Mesothelial cell of epicardium (in vitro differentiated cells): ENCODE results near the gene IFT122. TPM values are rescaled to one million over a fixed set of nuclear protein-coding genes. Genes with fewer than 3 reads are reported as not detected.

Experiments
- DNase-seq, 2 experiments: peaks; one replicate each; pipeline ENCODE4 v3.0.0; 2021; ENCODE audit warnings: low spot score in 2 of 2; ENCODE audit not compliant: unreplicated experiment in 2 of 2
- H3K27ac Mint-ChIP-seq: 2 replicates; pipeline ENCODE4 v1.8.0; 2021; ENCODE audit warnings: mixed read lengths
- H3K27me3 Mint-ChIP-seq: 2 replicates; pipeline ENCODE4 v1.8.0; 2021; ENCODE audit warnings: low read depth, mixed read lengths
- H3K36me3 Mint-ChIP-seq: 2 replicates; pipeline ENCODE4 v1.8.0; 2021; ENCODE audit warnings: mixed read lengths
- H3K4me1 Mint-ChIP-seq: 2 replicates; pipeline ENCODE4 v1.8.0; 2021; ENCODE audit warnings: mixed read lengths
- H3K4me3 Mint-ChIP-seq: 2 replicates; pipeline ENCODE4 v1.8.0; 2021; ENCODE audit warnings: mild to moderate bottlenecking, moderate library complexity, mixed read lengths
- H3K9me3 Mint-ChIP-seq: 2 replicates; pipeline ENCODE4 v1.8.0; 2021; ENCODE audit warnings: mixed read lengths
- total RNA-seq: library from RNA; stranded (reverse); gene quantifications from 3 replicates; pipeline ENCODE4 v1.2.1, GENCODE V29; 2021
- TF ChIP-seq, protein P1 (sequence below): fragments of 200-600 bp; sonication (generic); IDR thresholded peaks from one replicate; pipeline ENCODE4 v1.5.0; 2021; ENCODE audit warnings: antibody characterized with exemption; ENCODE audit not compliant: unreplicated experiment

The IFT122 gene
- total RNA-seq, 1 donor from 2014 or later: 48.0 TPM

DNA sequence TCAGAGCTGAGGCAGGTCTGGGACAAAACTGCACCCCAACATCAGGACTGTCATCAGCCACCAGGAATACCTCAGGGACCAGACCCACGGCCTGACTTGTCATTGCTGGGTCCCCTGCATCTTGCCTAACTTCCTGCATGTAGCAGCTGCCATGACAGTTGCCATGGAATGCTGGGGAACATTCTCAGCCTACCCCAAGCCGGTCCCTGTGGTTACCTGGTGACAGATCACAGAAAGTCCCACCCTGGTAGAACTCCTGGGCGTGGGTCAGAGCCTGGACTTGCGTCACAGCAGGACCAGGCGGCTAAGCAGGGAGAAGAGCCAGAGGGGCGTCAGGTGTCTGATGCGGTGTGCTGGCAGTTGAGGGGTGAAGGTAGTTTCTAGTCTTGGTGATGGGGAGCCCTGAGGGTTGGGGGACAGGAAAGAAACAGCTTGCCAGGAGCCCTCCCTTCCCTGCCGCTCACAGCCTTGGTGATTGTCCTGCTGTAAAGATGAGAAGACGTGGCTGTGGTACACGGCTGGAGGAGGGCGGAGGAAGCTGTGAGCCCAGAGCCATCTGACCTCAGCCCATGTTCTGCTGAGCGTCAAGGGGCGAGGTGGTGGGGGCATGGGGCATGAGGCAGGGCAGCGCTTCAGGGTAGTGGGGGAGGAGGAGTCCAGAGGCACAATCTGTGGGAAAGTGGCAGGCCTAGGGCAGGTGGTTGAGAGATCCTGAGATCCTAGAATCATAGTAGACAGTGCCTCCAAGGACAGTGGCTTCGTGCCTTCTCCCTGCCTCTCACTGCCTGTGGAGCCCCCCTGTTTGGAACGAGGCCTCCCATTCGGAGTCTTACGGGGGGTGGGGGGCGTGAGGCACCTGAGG is 108.3 kb downstream of the IFT122 start:
- Mint-ChIP-seq H3K27ac (no peak overlapping the region), H3K4me1 (peaks cover 3% of the 10 kb centered on the region), H3K4me3 (no peak overlapping the region), H3K36me3 (no peaks in the 10 kb centered on the region), H3K9me3 (no peaks in the 10 kb centered on the region), H3K27me3 (no peaks in the 10 kb centered on the region)
- TF ChIP-seq, protein P1, sequence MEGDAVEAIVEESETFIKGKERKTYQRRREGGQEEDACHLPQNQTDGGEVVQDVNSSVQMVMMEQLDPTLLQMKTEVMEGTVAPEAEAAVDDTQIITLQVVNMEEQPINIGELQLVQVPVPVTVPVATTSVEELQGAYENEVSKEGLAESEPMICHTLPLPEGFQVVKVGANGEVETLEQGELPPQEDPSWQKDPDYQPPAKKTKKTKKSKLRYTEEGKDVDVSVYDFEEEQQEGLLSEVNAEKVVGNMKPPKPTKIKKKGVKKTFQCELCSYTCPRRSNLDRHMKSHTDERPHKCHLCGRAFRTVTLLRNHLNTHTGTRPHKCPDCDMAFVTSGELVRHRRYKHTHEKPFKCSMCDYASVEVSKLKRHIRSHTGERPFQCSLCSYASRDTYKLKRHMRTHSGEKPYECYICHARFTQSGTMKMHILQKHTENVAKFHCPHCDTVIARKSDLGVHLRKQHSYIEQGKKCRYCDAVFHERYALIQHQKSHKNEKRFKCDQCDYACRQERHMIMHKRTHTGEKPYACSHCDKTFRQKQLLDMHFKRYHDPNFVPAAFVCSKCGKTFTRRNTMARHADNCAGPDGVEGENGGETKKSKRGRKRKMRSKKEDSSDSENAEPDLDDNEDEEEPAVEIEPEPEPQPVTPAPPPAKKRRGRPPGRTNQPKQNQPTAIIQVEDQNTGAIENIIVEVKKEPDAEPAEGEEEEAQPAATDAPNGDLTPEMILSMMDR: no peak
- no peak for DNase-seq

DNA sequence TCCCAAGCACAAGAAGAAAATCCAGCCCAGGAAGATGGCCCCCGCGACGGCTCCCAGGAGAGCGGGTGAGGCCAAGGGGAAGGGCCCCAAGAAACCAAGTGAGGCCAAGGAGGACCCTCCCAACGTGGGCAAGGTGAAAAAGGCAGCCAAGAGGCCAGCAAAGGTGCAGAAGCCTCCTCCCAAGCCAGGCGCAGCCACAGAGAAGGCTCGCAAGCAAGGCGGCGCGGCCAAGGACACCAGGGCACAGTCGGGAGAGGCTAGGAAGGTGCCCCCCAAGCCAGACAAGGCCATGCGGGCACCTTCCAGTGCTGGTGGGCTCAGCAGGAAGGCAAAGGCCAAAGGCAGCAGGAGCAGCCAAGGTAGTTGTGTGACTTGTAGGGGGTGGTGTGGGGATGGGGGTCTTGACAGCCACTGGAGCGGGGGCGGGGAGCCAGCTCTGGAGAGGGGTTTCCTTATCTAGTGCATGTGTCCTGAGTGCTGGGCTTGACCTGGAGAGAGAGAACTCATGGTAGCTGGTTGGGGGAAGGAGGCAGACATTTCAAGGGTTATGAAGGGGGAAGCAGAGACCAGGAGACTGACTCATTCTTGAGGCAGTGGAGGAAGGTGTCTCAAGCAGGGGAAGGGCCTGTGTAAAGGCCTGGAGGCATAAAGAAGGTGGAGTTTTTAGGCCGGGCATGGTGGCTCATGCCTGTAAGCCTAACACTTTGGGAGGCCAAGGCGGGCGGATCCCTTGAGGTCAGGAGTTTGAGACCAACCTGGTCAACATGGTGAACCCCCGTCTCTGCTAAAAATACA is 109.2 kb downstream of the IFT122 start:
- Mint-ChIP-seq H3K4me3 (no peak overlapping the region), H3K36me3 (no peaks in the 10 kb centered on the region), H3K27me3 (no peaks in the 10 kb centered on the region), H3K27ac (no peak overlapping the region), H3K9me3 (no peaks in the 10 kb centered on the region), H3K4me1 (peaks cover 3% of the 10 kb centered on the region)
- no peak for DNase-seq
- TF ChIP-seq, protein P1: no peak

DNA sequence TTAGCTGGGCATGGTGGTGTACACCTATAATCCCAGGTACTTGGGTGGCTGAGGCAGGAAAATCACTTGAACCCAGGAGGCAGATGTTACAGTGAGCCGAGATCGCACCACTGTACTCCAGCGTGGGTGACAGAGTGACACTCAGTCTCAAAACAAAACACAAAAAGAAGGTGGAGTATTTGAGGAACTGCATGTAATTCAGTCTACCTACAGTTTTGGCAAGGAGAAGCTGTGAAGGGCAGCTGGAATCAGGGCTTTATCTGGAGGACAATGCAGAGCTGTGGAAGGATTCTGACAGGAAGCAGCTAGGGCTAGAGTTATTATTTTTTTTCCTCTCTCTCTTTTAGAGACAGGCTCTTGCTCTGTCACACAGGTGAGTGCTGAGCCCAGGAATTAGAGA is 109.8 kb downstream of the IFT122 start:
- H3K9me3 Mint-ChIP-seq: no peaks in the 10 kb centered on the region
- no peak for DNase-seq
- H3K4me1 Mint-ChIP-seq: peaks cover 3% of the 10 kb centered on the region
- no peaks in the 10 kb centered on the region for H3K36me3 Mint-ChIP-seq
- no peaks in the 10 kb centered on the region for H3K27me3 Mint-ChIP-seq
- TF ChIP-seq, protein P1: no peak
- H3K4me3 Mint-ChIP-seq: no peak overlapping the region
- no peak overlapping the region for H3K27ac Mint-ChIP-seq

DNA sequence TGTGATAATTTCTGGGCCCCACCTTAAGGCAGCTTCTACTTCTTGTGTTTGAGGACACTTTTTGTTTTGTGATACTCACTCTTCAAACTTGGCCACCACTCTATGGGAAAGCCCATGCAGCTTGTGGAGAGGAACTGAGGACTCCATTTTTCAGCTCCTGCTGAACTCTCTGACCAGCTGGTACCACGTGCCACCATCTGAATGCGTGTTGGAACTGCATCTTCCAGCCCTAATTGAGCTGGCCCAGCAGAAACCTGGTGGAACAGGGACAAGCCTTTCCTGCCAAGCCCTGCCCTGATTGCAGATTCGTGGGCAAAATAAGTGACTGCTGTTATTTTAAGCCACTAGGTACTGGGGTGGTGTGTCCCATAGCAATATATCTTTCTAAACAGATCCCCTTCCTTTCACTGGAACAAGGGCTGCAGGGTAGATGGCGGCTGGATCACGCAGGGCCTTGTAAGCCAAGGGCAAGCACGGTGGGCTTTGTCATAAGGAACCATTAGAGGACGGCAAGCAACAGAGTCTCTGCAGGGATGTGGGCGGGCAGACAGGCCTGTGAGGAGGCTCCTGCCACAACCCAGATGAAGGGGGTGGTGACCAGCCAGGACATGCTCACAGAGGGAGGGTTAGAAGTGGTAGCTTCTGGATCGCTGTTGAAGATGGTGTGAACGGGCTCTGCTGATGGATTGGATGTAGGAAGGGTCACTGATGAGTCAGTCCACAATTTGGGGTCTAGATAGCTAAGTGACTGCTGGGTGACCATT is 112.4 kb downstream of the IFT122 start:
- Mint-ChIP-seq H3K27me3 (no peaks in the 10 kb centered on the region), H3K4me3 (no peak overlapping the region), H3K27ac (no peak overlapping the region), H3K36me3 (no peaks in the 10 kb centered on the region), H3K4me1 (peaks cover 6% of the 10 kb centered on the region), H3K9me3 (no peaks in the 10 kb centered on the region)
- DNase-seq: no peak
- TF ChIP-seq, protein P1: no peak

DNA sequence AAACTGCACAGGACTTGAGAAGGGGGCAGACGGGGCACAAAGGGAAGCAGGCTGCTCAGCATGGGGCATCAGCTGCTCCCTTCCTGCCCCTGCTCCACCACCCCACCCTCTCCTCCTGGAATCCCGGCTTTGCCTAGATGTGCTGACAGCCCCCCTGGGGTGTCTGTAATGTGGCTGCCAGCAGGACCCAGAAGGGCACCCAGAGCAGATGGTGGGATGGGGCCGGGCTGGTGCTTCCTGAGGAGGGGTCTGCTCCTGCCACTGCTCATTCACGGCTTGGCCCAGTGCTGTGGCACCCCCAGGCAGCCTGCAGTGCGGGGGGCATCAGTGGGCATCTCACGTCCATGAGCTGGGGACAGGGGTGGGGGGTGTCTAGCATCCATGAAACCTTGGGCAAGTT is 113.1 kb downstream of the IFT122 start:
- Mint-ChIP-seq H3K9me3 (no peaks in the 10 kb centered on the region), H3K36me3 (no peaks in the 10 kb centered on the region), H3K27ac (no peak overlapping the region), H3K4me3 (no peak overlapping the region), H3K27me3 (no peaks in the 10 kb centered on the region), H3K4me1 (peaks cover 6% of the 10 kb centered on the region)
- TF ChIP-seq, protein P1: no peak
- no peak for DNase-seq
